GM12865 (cell line): ENCODE data around the gene LAIR2.
"Not testable (repeated sequence)": the region's sequence is repeated elsewhere in the genome, so short reads cannot be mapped to it uniquely, and the experiment has no call there.

Source experiments
- DNase-seq: peaks from one replicate; pipeline ENCODE4 v3.0.0; 2010; ENCODE audit warnings: low read depth
- H3K4me3 ChIP-seq: 2 replicates; pipeline ENCODE4 v1.5.1; 2011; ENCODE audit warnings: mild to moderate bottlenecking, low read depth, low read length, control low read depth
- CTCF ChIP-seq: IDR thresholded peaks from 2 replicates; pipeline ENCODE4 v1.5.1; 2011; ENCODE audit warnings: low read length, control low read depth, low read depth, inconsistent platforms; ENCODE audit not compliant: insufficient read depth; ENCODE audit errors: missing control alignments

LAIR2 gene

GRCh38 chr19:54489341-54489740 is 13.3 kb upstream of the LAIR2 start:
- TF ChIP-seq CTCF, result no peak
- no peak overlapping the region for H3K4me3 ChIP-seq
- DNase-seq, result no peak

GRCh38 chr19:54489766-54490165 is 12.9 kb upstream of the LAIR2 start:
- no peak overlapping the region for H3K4me3 ChIP-seq
- no peak for TF ChIP-seq CTCF

GRCh38 chr19:54492568-54492967 is 10.1 kb upstream of the LAIR2 start:
- no peak overlapping the region for H3K4me3 ChIP-seq
- no peak for DNase-seq
- TF ChIP-seq CTCF, result no peak

More at GRCh38 chr19:54489766-54490165, 12.9 kb upstream of the LAIR2 start:
- no peak for DNase-seq

- not testable (repeated sequence) for DNase-seq, H3K4me3 ChIP-seq
Measured at GRCh38 chr19:54493056-54493455, 9.6 kb upstream of the LAIR2 start.

- DNase-seq, result peak; percentile 20
- H3K4me3 ChIP-seq, result no peak overlapping the region
- TF ChIP-seq CTCF, result no peak
Measured at GRCh38 chr19:54493967-54494585, 8.6 kb upstream of the LAIR2 start.

GRCh38 chr19:54495284-54495683 is 7.3 kb upstream of the LAIR2 start:
- not testable (repeated sequence) for H3K4me3 ChIP-seq, DNase-seq

GRCh38 chr19:54497747-54498450 is 4.7 kb upstream of the LAIR2 start:
- not testable (repeated sequence) for H3K4me3 ChIP-seq, DNase-seq

GRCh38 chr19:54498451-54498772 is 4.2 kb upstream of the LAIR2 start:
- DNase-seq, H3K4me3 ChIP-seq: not testable (repeated sequence)

- H3K4me3 ChIP-seq, DNase-seq: not testable (repeated sequence)
Measured at GRCh38 chr19:54505542-54505941, 2.9 kb downstream of the LAIR2 start.

GRCh38 chr19:54506079-54506478 is 3.4 kb downstream of the LAIR2 start:
- no peak for DNase-seq
- TF ChIP-seq CTCF, result no peak
- no peak overlapping the region for H3K4me3 ChIP-seq

GRCh38 chr19:54507038-54507717 is 4.5 kb downstream of the LAIR2 start:
- H3K4me3 ChIP-seq, DNase-seq: not testable (repeated sequence)
